ENCODE data around the gene ATP8B2. TPM values are rescaled to one million over a fixed set of nuclear protein-coding genes. Genes with fewer than 3 reads are reported as not detected.
"Not testable (repeated sequence)": the region's sequence is repeated elsewhere in the genome, so short reads cannot be mapped to it uniquely, and the experiment has no call there.

ATP8B2 gene
- polyA plus RNA-seq, 1 of the 3 experiments (the other 2 are of a cell fraction): 50.7 TPM

DNA sequence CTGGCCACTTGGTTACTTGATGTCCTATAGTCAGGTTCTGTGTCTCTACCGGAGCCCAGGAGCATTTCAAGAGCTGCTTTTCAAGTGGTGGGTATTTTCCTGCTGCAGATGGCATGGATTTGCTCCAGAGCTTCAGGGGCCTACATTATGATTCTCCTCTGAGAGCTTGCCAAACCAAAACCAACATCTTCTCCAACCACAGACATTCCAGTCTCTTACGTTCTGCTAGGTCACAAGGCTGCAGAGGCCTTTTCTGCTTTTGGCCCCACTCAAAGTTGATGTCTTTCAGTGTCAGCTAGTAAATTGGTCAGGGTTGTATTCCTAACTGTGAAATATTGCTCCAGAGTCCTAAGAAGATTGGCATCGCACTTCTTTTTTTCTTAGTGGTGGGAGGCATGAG, 19.2 kb upstream of the ATP8B2 start:
- Histone ChIP-seq H2AFZ (ENCODE audit: low read depth) (no peak overlapping the region), H3K9me2 (no peaks in the 10 kb centered on the region), H3K36me3 (replicated peaks in 1 of 2; ENCODE audit: control insufficient read depth in 1 of 2, insufficient read depth in 2 of 2, low read length in 1 of 2) (no peaks in the 10 kb centered on the region), H3F3A (replicated peaks; ENCODE audit: insufficient read depth) (no peaks in the 10 kb centered on the region), H3K9me3 (no peaks in the 10 kb centered on the region), H3K27ac (ENCODE audit: low read depth in 2 of 2, low read length in 1 of 2) (no peak overlapping the region), H3K9ac (no peak overlapping the region), H3K27me3 (ENCODE audit: insufficient read depth) (no peaks in the 10 kb centered on the region), H3K4me2 (no peak overlapping the region), H3K4me1 (ENCODE audit: control insufficient read depth in 1 of 2, insufficient read depth in 2 of 2, low read depth in 1 of 2, low read length in 1 of 2) (no peaks in the 10 kb centered on the region), H3K4me3 (ENCODE audit: low read depth in 2 of 2, low read length in 1 of 2) (no peak overlapping the region), H3K79me2 (ENCODE audit: insufficient read depth) (no peaks in the 10 kb centered on the region), H4K20me1 (ENCODE audit: insufficient read depth) (no peaks in the 10 kb centered on the region)
- WGBS (ENCODE audit: low lambda C conversion rate): 62% methylated on average over 3 of the region's 3 CpGs
- ChIA-PET POLR2A (no interaction called here), CTCF (interaction anchor here (1.0 kb wide), 1 partner anchor 29 kb away, joined by 5 read pairs; no protein-coding TSS in a partner anchor)
- TF ChIP-seq TCF12 (IDR thresholded peaks at IDR 0.05) (no peak), FOXJ3 (CRISPR knock-in tag; IDR thresholded peaks at IDR 0.05) (no peak), RFX5 (IDR thresholded peaks at IDR 0.05; ENCODE audit: low read length) (no peak), CHD2 (IDR thresholded peaks at IDR 0.05; ENCODE audit: low read length, partially characterized antibody) (no peak), FOXM1 (IDR thresholded peaks at IDR 0.05; ENCODE audit: low read depth) (no peak), RXRA (IDR thresholded peaks at IDR 0.05; ENCODE audit: borderline replicate concordance, low read depth) (no peak), RAD21 (IDR thresholded peaks at IDR 0.05; ENCODE audit: low read length) (no peak), ELF1 (IDR thresholded peaks at IDR 0.05) (no peak), SMC3 (IDR thresholded peaks at IDR 0.05; ENCODE audit: low read depth, low read length) (no peak), EP300 (IDR thresholded peaks at IDR 0.05; ENCODE audit: borderline replicate concordance in 1 of 2, low read depth in 1 of 2, low read length in 1 of 2) (no peak)
- TF ChIP-seq, protein P1, sequence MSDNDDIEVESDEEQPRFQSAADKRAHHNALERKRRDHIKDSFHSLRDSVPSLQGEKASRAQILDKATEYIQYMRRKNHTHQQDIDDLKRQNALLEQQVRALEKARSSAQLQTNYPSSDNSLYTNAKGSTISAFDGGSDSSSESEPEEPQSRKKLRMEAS (IDR thresholded peaks at IDR 0.05; ENCODE audit: low read depth): no peak
- TF ChIP-seq, protein P2, sequence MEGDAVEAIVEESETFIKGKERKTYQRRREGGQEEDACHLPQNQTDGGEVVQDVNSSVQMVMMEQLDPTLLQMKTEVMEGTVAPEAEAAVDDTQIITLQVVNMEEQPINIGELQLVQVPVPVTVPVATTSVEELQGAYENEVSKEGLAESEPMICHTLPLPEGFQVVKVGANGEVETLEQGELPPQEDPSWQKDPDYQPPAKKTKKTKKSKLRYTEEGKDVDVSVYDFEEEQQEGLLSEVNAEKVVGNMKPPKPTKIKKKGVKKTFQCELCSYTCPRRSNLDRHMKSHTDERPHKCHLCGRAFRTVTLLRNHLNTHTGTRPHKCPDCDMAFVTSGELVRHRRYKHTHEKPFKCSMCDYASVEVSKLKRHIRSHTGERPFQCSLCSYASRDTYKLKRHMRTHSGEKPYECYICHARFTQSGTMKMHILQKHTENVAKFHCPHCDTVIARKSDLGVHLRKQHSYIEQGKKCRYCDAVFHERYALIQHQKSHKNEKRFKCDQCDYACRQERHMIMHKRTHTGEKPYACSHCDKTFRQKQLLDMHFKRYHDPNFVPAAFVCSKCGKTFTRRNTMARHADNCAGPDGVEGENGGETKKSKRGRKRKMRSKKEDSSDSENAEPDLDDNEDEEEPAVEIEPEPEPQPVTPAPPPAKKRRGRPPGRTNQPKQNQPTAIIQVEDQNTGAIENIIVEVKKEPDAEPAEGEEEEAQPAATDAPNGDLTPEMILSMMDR (IDR thresholded peaks at IDR 0.05): no peak
- TF ChIP-seq, protein P3, sequence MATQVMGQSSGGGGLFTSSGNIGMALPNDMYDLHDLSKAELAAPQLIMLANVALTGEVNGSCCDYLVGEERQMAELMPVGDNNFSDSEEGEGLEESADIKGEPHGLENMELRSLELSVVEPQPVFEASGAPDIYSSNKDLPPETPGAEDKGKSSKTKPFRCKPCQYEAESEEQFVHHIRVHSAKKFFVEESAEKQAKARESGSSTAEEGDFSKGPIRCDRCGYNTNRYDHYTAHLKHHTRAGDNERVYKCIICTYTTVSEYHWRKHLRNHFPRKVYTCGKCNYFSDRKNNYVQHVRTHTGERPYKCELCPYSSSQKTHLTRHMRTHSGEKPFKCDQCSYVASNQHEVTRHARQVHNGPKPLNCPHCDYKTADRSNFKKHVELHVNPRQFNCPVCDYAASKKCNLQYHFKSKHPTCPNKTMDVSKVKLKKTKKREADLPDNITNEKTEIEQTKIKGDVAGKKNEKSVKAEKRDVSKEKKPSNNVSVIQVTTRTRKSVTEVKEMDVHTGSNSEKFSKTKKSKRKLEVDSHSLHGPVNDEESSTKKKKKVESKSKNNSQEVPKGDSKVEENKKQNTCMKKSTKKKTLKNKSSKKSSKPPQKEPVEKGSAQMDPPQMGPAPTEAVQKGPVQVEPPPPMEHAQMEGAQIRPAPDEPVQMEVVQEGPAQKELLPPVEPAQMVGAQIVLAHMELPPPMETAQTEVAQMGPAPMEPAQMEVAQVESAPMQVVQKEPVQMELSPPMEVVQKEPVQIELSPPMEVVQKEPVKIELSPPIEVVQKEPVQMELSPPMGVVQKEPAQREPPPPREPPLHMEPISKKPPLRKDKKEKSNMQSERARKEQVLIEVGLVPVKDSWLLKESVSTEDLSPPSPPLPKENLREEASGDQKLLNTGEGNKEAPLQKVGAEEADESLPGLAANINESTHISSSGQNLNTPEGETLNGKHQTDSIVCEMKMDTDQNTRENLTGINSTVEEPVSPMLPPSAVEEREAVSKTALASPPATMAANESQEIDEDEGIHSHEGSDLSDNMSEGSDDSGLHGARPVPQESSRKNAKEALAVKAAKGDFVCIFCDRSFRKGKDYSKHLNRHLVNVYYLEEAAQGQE (IDR thresholded peaks at IDR 0.05; ENCODE audit: low read depth, low read length): no peak
- no peak for DNase-seq

DNA sequence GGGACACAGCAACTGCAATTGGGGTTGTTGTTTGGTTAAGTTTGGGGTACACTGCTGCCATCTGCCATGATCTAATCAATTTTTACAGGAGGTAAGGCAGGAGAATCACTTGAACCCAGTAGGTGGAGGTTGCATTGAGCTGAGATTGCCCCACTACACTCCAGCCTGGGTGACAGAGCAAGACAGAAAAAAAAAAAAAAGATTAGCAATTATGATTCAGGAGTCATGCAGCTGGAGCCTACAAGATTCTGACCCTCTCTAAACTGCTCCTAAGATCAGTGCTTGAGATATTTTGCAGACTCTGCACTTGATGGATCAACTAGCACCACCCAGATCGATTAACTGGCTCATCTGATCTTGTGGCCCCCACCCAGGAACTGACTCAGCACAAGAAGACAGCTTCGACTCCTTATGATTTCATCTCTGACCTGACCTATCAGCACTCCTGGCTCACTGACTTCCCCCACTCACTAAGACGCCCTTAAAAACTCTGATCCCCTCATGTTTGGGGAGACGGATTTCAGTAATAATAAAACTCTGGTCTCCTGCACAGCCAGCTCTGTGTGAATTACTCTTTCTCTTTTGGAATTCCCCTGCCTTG, 17.6 kb upstream of the ATP8B2 start:
- H3K36me3 ChIP-seq (replicated peaks in 1 of 2; ENCODE audit: control insufficient read depth in 1 of 2, insufficient read depth in 2 of 2, low read length in 1 of 2); H3K4me3 ChIP-seq (ENCODE audit: low read depth in 2 of 2, low read length in 1 of 2); H3K9me2 ChIP-seq; H3K9ac ChIP-seq; H3K4me2 ChIP-seq; POLR2A ChIA-PET; H3K27me3 ChIP-seq (ENCODE audit: insufficient read depth); H3K9me3 ChIP-seq; H3F3A ChIP-seq (replicated peaks; ENCODE audit: insufficient read depth); H3K4me1 ChIP-seq (ENCODE audit: control insufficient read depth in 1 of 2, insufficient read depth in 2 of 2, low read depth in 1 of 2, low read length in 1 of 2); DNase-seq; H3K79me2 ChIP-seq (ENCODE audit: insufficient read depth); H4K20me1 ChIP-seq (ENCODE audit: insufficient read depth); H2AFZ ChIP-seq (ENCODE audit: low read depth); H3K27ac ChIP-seq (ENCODE audit: low read depth in 2 of 2, low read length in 1 of 2): not testable (repeated sequence)
- WGBS (ENCODE audit: low lambda C conversion rate): 26% methylated on average over 3 of the region's 4 CpGs
- CTCF ChIA-PET: interaction anchor here (2.9 kb wide), 1 partner anchor 17 kb away, joined by 12 read pairs; the partner anchor contains the start of gene ATP8B2

DNA sequence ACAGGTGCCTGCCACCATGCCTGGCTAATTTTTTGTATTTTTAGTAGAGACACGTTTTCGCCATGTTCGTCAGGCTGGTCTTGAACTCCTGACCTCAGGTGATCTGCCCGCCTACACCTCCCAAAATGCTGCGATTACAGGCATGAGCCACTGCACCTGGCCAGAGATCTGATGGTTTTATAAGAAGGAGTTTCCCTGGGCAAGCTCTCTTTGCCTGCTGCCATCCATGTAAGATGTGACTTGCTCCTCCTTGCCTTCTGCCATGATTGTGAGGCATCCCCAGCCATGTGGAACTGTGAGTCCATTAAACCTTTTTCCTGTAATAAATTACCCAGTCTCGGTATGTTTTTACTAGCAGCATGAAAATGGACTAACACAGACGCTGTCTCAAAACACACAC, 16.2 kb upstream of the ATP8B2 start:
- H2AFZ ChIP-seq (ENCODE audit: low read depth); H3K79me2 ChIP-seq (ENCODE audit: insufficient read depth); H3K36me3 ChIP-seq (replicated peaks in 1 of 2; ENCODE audit: control insufficient read depth in 1 of 2, insufficient read depth in 2 of 2, low read length in 1 of 2); H3K27me3 ChIP-seq (ENCODE audit: insufficient read depth); H3K9me2 ChIP-seq; H4K20me1 ChIP-seq (ENCODE audit: insufficient read depth); H3K9ac ChIP-seq; H3K27ac ChIP-seq (ENCODE audit: low read depth in 2 of 2, low read length in 1 of 2); H3K4me1 ChIP-seq (ENCODE audit: control insufficient read depth in 1 of 2, insufficient read depth in 2 of 2, low read depth in 1 of 2, low read length in 1 of 2); POLR2A ChIA-PET; H3K4me3 ChIP-seq (ENCODE audit: low read depth in 2 of 2, low read length in 1 of 2); H3K4me2 ChIP-seq; H3K9me3 ChIP-seq; H3F3A ChIP-seq (replicated peaks; ENCODE audit: insufficient read depth); DNase-seq: not testable (repeated sequence)
- WGBS (ENCODE audit: low lambda C conversion rate): 51% methylated on average over 7 of the region's 7 CpGs
- CTCF ChIA-PET: interaction anchor here (2.9 kb wide), 1 partner anchor 15 kb away, joined by 12 read pairs; the partner anchor contains the start of gene ATP8B2
